CD4-positive, alpha-beta T cell treated with Interleukin-21 for 1 hour (primary cell): ENCODE results near the gene NHSL2.

Experiments used
- DNase-seq: peaks from one replicate; pipeline ENCODE4 v3.0.0-alpha.2; 2020

Gene NHSL2

GRCh38 chrX:72081605-72082320 lies 171.1 kb downstream of the NHSL2 start:
- no peak for DNase-seq

DNA sequence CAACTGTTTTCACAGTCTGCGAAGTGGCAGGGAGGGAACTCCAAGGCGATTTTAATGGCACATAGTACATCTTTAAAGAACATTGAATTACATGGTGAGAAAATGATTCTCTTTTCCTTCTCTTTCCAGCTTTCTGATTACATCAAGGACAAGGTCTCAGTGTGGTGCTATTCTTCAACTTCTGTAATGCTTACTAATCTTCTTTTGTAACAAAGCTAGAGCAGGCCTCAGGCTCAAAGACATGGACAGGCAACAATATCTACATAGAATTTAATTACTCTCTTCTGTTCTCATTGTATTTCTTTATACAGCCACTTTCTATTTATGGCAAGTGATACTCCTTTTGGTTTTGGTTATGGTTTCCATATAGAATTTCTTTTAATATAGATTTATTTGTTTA lies 172.6 kb downstream of the NHSL2 start:
- no peak for DNase-seq

GRCh38 chrX:72084114-72084513 lies 173.5 kb downstream of the NHSL2 start:
- DNase-seq, result no peak

DNA sequence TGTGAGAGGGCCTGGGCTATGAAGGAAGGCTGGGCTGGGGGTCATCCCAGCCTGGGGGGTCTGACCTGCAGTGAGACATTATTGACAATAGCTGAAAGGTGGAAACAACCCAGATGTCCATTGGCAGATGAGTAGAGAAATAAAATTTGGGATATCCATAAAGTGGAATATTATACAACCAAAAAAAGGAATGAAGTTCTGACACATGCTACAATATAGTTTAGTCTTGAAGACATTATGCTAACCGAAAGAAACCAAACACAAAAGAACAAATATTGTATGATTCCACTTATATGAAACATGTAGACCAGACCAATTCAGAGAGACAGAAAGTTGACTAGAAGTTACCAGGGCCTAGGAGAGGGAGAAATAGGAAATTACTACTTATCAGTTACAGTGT lies 176.3 kb downstream of the NHSL2 start:
- DNase-seq, result no peak

DNA sequence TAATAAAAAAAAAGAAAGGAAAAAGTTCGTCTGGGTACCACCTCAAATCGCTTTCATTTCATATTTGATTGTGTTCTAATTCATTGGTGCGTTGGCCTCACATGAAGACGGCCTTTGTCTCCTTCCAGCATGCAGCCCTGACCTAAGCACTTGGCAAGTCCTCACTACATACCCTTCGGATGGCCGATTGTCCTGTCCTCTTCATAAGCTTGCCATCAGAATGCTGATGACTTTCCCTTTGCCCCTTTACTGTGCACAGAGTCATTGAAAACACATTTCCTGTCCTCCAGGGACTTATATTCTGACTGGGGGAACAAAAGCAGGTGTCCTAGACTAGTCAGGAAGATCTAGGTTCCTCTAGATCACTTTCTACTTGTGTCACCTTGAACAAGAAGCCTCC lies 178.1 kb downstream of the NHSL2 start:
- no peak for DNase-seq

DNA sequence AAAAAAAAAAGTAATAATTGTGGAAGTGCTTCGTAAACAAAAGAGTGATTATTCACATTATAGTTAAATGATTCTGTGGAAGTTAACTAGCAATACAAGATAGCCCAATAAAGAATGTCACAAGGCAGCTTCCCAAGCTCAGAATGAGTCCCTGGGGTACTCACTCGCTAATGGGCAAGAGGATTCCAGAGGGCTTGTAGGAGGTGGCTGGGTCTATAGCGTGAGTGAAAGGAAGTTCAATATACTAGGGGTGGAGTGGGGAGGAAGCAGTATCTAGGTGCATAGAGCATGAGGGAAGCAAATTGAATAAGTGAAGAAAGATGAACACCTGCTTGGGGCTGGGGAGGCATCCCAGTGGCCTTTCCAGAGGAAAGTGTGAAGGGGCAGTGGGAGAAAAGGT lies 178.6 kb downstream of the NHSL2 start:
- DNase-seq, result no peak

DNA sequence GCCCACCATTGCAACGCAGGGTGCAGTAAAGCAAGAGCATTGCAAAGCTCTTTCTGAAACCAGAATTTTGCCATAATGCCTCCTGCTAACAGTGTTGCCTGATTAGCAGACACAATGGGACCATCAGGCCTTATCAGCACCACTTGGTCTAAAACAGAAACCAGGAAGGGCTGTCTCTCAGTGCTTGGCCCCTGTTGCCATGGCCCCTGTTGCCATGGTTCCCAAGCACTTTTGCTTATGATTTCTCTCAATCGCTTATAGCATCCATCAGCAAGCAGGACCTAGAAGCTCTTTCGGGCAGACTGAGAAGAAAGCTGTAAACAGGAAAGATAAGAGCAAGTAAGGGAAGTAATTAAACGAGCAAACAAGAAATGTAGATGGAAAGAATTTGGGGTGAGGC lies 184.2 kb downstream of the NHSL2 start:
- peak; percentile 88 for DNase-seq

- no peak for DNase-seq
Measured at GRCh38 chrX:72095370-72095769, 184.7 kb downstream of the NHSL2 start.

- no peak for DNase-seq
Measured at GRCh38 chrX:72097098-72097497, 186.5 kb downstream of the NHSL2 start.

- peak; percentile 70 for DNase-seq
Measured at GRCh38 chrX:72100051-72100755, 189.6 kb downstream of the NHSL2 start.

DNA sequence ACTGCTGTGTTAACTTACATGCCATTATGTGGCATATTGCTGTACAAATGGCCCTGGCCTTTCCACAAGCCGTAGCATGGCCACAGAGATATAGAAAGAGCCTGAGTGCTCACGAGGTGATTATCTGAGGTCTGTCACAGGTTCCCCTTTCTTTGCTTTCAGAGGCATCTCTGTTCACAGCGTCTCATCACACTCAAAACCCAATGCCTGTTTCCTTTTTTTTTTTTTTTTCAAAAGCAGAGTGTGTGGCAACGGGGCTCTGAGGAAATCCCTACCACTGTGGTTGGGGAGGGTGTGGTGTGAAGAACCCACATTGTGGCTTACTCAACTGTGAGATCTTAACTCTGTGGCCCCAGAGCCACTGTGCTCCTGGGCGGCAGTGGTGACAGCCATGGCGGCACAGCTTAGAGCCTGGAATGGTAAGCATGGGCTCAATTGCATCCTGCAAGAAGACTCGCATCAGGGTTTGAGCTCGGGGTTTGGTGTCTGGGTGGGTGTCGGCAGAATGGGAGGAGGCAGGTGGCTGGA lies 190.2 kb downstream of the NHSL2 start:
- DNase-seq, result peak; percentile 85

- no peak for DNase-seq
Measured at GRCh38 chrX:72101597-72102037, 191.0 kb downstream of the NHSL2 start.

DNA sequence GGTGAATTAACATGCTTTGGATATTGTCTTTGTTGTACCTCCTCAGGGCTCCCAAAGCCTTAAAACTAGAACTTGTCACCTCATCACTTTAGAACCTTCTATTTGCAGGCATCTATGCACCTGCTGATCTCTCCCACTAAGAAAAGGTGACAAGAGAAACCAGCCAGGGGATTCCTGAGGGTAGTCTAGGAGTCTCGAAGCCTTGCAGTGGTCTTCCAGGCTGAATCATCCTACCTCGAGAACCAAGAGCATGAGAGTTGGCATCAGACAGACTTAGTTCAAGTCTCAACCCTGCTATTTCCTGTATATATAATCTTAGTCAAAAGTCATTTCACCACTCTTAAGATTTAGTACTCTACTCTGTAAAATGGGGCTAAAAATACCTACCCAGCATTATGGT lies 191.5 kb downstream of the NHSL2 start:
- DNase-seq, result no peak

DNA sequence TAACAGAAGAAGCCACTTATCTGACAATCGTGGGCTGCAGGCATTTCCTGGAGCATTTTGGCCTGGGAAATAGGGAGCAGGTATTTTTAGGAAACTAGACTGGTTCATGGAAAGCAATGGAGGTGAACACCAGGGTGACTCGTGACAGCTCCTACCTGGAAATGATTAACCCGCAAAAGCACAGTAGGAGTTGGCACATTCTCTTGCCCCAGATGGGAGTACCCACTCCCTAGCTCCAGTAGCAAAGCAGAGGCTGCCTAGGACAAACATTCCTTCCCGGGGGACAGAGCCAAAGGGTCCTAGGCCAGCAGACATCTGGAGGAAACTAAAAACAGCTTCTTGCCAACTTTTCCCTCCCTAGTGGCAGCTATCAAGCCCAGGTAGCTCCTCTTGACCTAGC lies 192.1 kb downstream of the NHSL2 start:
- DNase-seq, result no peak

DNA sequence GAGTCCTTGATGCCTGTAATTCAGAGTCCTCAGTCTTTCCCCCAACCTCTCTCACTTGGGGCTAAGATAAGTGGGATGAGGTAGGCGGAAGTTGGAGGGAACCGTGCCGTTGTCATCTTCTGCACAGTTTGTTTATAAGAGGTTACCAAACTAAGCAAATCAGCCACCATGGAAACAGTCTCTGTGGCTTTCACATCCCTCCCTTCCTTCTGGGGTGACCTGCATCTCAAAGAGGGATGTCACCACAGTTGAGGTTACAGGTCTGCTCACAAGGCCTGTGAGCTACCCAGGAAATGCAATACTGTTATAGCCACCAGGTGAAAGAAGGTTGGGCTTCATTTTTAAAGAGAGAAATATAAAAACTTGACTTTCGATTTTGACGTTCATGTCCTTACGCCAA lies 194.8 kb downstream of the NHSL2 start:
- peak; percentile 88 for DNase-seq

- peak; percentile 41 for DNase-seq
Measured at GRCh38 chrX:72107320-72107719, 196.7 kb downstream of the NHSL2 start.

- no peak for DNase-seq
Measured at GRCh38 chrX:72107841-72108595, 197.4 kb downstream of the NHSL2 start.

GRCh38 chrX:72108666-72109065 lies 198.0 kb downstream of the NHSL2 start:
- no peak for DNase-seq

DNA sequence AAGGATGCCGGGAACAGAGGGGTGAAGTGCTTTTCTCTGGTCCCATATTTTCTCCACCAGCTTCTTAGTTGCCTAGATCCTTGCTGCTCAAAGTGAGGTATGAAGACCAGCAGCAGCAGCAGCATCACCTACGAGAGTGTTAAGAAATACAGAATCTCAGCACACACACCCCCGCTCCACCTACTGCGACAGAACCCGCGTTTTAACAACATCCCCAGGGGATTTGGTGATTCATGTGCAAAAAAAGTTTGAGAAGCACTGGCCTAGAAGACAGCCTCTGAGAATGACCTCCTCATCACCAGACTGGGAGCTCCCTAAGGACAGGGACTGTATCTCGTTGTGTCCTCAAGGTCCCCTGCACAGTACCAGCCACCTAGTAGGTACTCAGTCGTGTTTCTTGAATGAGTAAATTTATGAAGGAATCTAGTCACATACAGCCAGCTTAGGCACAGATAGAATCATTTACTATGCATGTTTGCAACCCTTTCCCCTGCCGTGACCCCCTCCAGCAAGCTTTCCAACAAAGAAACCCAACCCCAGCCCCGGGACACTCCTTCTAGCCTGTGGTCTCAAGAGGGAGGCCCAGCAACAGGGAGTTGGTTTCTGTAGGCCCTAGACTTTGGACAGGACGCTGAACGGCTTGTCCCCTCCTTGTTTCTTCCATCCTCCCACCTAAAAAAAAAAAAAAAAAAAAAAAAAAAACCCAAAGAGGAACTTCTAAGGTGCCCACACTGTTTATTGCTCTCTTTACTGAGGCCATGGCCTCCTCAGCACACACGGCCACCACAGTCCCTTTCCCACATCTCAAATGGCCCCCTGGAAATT lies 199.6 kb downstream of the NHSL2 start:
- DNase-seq, result no peak

DNA sequence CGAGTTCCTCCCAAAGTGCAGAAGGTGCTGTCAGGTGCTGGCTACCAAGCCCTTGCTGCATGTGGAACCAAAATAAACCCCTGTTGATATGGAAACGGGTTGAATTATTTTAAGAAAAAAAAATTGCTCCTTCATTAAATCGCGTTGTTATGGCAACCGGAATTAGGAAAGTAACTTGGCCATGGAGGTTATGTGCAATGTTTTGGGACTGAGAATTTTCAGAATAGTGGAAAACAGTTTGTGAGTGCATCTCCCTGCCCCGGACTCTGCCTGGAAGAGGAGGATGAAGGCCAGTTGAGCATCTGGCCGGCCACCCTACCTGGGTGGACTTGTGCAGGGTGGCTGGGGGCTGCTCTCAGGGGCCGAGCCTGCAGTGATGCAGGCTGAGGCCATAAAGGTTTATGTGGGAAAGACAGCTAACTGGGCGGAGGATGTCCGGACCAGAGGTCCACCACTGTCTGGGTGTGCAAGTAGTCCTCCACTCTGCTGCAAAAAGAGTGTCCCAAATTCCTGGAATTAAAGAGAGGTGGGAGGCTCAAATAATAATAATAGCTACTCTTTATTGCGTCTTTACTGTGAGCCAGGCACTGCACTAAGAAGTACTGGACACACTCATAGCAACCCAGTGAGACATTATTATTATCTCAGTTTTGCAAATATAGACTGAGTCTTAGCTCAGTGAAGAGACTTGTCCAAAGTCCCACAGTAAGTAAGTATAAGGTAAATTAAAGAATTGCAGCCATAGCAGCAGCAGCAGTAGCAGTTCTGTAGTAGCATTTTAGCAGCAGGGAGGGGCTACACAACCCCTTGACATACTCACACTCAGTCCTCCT lies 200.4 kb downstream of the NHSL2 start:
- DNase-seq, result no peak

GRCh38 chrX:72113461-72113860 lies 202.8 kb downstream of the NHSL2 start:
- DNase-seq, result no peak

DNA sequence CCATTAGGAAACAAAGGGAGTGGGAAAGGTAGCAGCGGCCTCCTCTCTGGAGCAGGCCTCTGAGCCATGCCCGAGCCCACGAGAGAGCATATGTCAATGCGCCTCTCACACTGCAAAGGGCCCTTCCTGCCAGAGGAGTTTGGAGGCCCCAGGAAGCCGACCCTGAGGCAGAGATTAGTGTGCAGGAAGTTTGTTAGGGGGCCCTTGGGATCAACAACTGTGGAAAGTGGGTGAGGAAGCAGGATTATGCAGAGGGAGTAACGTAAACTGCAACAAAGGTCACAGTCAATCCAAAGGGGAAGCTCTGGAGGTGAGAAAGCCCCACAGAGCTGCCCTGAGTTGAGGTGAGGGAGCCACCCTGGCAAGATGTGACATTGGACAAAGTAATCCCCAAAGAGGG lies 203.7 kb downstream of the NHSL2 start:
- no peak for DNase-seq
